Measurements from ENCODE around the gene ZNF595.

The ZNF595 gene

DNA sequence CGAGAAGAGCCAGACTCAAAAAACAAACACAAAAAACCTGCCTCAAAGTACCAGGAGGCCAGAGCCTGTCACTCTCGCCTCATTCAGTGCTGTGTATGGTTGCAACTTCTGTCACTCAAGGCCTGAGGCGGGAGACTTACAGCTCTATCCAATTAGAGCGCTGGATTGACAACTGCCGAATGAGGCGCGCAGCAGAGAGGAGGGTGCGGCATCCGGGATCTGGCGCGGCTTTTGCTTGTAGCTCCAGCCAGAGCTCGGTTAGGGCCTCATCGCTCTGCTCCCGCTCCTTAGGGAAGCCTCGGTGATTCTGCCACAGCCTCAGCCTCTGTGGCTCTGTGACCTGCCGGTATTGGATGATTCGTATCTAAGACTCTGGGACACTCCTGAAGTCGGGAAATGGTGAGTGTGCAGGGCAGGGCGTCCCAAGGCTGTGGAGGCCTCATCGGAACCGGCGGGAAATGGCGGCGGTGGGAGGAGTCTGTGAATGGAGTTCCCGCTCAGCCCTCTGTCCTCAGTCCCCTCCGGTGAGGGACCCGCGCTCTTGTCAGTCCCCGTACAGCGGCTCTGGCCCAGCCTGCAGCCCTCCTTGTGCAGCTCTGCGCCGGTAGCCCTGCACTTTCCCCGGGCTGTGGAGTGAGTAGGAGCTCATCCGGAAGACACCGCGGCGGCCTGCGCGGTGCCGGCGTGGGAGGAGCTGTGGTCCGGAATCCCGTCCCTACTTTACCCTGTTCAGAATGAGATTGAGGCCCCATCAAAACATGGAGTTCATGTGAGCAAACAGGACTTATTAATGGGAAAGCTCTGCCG, 71.4 kb downstream of the ZNF595 start, which contains the start of gene ZNF718:
Gene ZNF718, plus strand, starts transcription at position 227 of the 807 bp plus-strand sequence. Its CDS starts 170 bp downstream, at position 397.
- TF ChIP-seq, protein P1, sequence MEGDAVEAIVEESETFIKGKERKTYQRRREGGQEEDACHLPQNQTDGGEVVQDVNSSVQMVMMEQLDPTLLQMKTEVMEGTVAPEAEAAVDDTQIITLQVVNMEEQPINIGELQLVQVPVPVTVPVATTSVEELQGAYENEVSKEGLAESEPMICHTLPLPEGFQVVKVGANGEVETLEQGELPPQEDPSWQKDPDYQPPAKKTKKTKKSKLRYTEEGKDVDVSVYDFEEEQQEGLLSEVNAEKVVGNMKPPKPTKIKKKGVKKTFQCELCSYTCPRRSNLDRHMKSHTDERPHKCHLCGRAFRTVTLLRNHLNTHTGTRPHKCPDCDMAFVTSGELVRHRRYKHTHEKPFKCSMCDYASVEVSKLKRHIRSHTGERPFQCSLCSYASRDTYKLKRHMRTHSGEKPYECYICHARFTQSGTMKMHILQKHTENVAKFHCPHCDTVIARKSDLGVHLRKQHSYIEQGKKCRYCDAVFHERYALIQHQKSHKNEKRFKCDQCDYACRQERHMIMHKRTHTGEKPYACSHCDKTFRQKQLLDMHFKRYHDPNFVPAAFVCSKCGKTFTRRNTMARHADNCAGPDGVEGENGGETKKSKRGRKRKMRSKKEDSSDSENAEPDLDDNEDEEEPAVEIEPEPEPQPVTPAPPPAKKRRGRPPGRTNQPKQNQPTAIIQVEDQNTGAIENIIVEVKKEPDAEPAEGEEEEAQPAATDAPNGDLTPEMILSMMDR (IDR thresholded peaks at IDR 0.05) = no peak

DNA sequence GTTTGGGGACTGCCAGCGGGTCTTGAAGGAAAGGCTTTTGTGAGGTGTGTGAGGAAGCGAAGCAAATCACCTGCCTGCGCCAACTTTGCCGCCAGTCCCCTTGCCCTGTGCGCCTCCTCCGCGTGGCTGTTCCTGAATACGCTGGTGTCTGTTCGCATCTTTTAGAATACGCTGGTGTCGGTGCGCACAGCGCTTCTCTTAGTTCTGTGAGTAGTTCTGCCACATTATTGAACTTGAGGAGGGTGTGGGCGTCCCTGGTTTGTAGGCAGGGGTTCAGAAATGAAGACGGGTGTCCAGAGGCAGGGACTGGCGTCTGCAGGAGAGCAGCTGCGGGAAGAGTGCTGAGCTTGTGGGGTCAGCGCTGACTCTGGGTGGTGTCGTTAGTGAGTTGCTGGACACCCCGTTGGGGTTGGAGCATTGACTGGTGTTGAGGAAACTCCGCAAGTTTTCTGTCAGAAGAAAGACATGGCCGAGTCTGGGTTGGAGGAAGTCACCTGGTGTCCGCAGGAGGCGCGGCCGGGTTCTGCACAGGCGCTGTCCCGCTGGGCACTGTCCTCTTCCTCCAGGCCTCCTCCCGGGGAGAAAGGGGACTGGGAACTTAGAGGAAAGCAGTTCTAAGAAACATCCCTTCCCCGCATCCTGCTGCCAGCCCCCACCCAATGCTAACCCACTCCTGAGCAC, 72.1 kb downstream of the ZNF595 start:
- H3K9me3 ChIP-seq = no peaks in the 10 kb centered on the region
- TF ChIP-seq, protein P1 (IDR thresholded peaks at IDR 0.05) = no peak
- H3K4me1 ChIP-seq (ENCODE audit: control insufficient read depth in 1 of 2, insufficient read depth in 1 of 2, low read depth in 1 of 2, low read length in 1 of 2) = peaks cover 35 to 43% of the 10 kb centered on the region in 2 experiments
- no peaks in the 10 kb centered on the region for H3K27me3 ChIP-seq
- peak overlapping the region; percentile 80 for H3K27ac ChIP-seq
- peak overlapping the region; percentile 80 to 94 for H3K4me3 ChIP-seq (ENCODE audit: low read depth in 1 of 2, low read length in 1 of 2)
- peaks cover 7% of the 10 kb centered on the region for H3K36me3 ChIP-seq

More for the DNA sequence above, 71.4 kb downstream of the ZNF595 start, which contains the start of gene ZNF718:
- Histone ChIP-seq H3K27me3 (no peaks in the 10 kb centered on the region), H3K27ac (peak within 1 kb of the TSS; percentile 80), H3K36me3 (peaks cover 7% of the 10 kb centered on the region), H3K9me3 (no peaks in the 10 kb centered on the region), H3K4me3 (ENCODE audit: low read depth in 1 of 2, low read length in 1 of 2) (peak within 1 kb of the TSS; percentile 80 to 94), H3K4me1 (ENCODE audit: control insufficient read depth in 1 of 2, insufficient read depth in 1 of 2, low read depth in 1 of 2, low read length in 1 of 2) (peaks cover 35 to 44% of the 10 kb centered on the region in 2 experiments)

DNA sequence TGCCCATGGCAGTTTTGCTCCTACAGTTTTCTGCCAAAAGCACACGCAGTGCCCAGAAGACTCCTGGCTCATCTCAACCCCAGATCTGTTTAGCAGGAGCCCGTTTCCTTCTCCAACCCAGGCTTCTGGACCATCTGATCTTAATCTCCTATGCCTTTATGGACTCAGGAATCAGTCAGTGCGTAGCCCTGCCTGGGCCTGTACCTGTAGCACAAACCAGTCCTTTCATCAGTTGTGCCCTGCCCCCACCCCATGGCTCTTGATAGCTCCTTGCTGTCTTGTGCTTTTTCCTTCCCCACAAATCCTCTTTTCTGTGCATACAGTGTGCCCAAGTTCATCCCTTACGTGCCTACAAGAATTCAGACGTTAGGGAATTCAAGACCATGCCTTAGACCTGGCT, 72.7 kb downstream of the ZNF595 start:
- peaks cover 35 to 37% of the 10 kb centered on the region in 2 experiments for H3K4me1 ChIP-seq (ENCODE audit: control insufficient read depth in 1 of 2, insufficient read depth in 1 of 2, low read depth in 1 of 2, low read length in 1 of 2)
- H3K36me3 ChIP-seq = peaks cover 7% of the 10 kb centered on the region
- no peaks in the 10 kb centered on the region for H3K9me3 ChIP-seq
- no peaks in the 10 kb centered on the region for H3K27me3 ChIP-seq
- peak overlapping the region; percentile 80 to 94 for H3K4me3 ChIP-seq (ENCODE audit: low read depth in 1 of 2, low read length in 1 of 2)
- TF ChIP-seq, protein P1 (IDR thresholded peaks at IDR 0.05) = no peak
- peak overlapping the region; percentile 80 for H3K27ac ChIP-seq

DNA sequence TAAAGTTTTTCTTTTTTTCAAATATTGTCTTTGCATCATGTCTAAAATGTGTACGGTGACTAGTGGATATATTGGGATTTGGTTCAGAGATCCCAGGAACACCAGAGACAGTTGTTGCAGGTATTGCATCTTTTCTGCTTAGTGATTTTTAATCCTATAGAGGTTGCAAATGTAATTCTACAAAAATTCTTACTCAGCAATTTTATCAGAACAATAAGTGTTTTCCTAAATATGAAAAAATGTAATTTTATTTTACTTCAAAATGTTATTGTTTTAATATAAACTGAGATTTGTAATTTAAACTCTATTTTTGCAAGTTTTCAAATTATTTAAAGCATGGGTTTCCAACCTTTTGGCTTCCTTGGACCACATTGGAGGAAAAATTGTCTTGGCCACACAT, 79.4 kb downstream of the ZNF595 start:
- H3K27me3 ChIP-seq = no peaks in the 10 kb centered on the region
- H3K9me3 ChIP-seq = no peaks in the 10 kb centered on the region
- H3K4me1 ChIP-seq (ENCODE audit: control insufficient read depth in 1 of 2, insufficient read depth in 1 of 2, low read depth in 1 of 2, low read length in 1 of 2) = no peaks in the 10 kb centered on the region
- TF ChIP-seq, protein P1 (IDR thresholded peaks at IDR 0.05) = no peak
- H3K27ac ChIP-seq = no peak overlapping the region
- peaks cover 38% of the 10 kb centered on the region for H3K36me3 ChIP-seq
- H3K4me3 ChIP-seq (ENCODE audit: low read depth in 1 of 2, low read length in 1 of 2) = no peak overlapping the region

Measured in neutrophil (primary cell).